Stimulated activated CD4-positive, alpha-beta T cell treated with anti-CD3 and anti-CD28 coated beads, Interleukin-15, amount 100 ng/mL, for 24 hours (primary cell): ENCODE measurements around the gene C7.
A peak's percentile ranks its signal among the peaks of the same experiment; 100 is the strongest.
"Not testable (repeated sequence)": the region's sequence is repeated elsewhere in the genome, so short reads cannot be mapped to it uniquely, and the experiment has no call there.

Experiments
- DNase-seq: peaks from one replicate; pipeline ENCODE4 v3.0.0-alpha.2; 2020

Gene C7

DNA sequence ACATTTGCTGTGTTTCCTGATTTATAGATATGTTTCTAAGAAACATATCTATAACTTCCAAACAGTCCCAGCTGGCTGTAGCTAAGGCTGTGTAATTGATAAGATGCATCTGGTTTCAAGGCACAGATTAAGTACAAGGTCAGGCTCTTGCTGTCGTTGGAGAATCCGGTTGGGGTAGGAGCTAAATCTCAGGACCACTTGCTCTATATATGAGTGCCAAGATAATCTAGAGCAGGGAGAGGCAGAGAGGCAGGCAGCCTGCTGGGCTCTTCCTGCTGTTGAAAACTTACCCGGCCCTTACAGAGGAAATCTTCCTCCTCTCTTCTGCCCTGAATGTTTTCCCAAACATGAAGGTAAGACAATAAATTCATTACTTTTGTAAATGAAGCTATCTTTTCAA lies at the start of gene C7:
C7 (plus strand) TSS at position 234 of the 400 bp plus-strand sequence; CDS start at position 348, 114 bp downstream.
- no peak for DNase-seq

DNA sequence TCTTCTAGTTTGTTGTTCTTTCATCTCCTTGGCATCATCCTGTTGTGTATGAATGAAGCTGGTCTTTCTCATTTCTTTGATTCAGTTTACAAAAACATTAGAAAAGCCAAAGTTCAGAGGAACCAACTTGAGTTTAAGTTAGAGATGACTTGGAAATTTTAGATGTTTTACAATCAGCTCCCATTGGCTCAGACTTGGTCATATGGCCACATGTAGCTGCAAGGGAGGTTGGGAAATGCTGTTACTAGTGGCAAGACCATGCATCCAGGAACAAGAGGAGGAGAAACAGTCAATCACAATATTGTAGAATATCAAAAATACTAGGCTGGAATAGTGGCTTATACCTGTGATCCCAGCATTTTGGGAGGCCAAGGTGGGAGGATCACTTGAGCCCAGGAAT lies 48.6 kb upstream of the C7 start:
- no peak for DNase-seq

DNA sequence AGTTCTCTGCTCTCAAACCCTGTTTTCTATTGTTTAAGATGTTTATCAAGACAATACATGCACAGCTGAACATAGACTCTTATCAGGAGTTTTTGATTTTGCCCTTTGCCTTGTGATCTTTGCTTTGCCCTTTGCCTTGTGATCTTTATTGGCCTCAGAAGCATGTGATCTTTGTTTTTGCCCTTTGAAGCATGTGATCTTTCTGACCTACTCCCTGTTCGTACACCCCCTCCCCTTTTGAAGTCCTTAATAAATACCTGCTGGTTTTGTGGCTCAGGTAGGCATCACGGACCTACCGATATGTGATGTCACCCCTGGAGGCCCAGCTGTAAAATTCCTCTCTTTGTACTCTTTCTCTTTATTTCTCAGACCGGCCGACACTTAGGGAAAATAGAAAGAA lies 44.3 kb upstream of the C7 start:
- not testable (repeated sequence) for DNase-seq

DNA sequence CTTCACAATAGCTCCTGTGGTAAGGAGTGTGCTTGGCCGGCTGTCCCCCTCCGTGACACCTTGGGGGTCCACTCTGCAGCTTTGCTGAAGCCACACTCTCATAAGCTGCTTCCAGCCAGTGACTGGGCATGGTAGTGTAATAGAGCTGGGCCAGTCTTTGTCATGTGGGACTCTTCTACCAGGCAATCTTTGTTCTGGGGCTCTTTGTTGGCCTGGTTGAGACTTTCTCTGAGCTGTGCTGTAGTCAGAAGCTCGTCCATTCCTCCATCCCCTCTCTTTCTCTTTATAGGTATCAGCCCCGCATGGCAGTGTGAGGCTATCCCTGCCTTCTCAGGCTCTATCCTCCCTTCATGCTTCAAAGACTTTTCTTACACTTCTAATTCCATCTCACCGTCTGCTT lies 42.5 kb upstream of the C7 start:
- DNase-seq, result no peak

DNA sequence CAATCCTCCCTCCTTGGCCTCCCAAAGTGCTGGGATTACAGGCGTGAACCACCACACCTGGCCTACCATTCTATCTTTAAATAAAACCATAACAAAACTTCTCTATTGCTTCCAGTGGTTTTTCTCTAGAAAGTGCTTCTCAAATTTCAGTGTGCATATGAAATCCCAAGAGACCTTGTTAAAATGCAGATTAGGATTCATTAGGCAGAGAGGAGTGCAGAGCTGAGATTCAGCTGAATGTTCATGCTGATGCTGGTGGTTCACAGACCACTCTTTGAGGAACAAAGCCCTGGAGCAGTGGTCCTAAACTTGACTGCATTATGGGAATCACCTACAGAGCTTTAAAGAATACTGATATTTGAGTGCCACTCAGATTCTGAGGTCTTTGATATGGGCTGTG lies 39.9 kb upstream of the C7 start:
- no peak for DNase-seq

DNA sequence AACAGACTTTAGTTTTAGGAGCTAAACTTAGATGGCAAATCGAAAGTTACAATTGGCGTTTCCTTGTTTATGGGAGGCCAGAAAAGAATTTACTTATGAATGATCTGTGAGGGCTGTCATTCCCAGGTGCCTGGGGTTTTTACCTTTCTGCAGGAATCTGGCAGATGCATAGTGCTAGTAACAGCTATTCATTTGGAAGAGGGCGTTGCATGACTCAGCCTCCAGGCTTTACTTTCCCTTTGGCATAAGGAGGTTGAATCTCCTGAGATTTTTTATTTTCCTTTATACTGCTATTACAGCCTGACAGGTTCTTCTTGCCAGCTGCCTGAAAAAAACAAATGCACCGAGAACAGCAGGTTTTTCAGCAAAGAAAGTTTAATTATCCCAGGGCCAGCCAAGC lies 38.1 kb upstream of the C7 start:
- DNase-seq, result no peak

DNA sequence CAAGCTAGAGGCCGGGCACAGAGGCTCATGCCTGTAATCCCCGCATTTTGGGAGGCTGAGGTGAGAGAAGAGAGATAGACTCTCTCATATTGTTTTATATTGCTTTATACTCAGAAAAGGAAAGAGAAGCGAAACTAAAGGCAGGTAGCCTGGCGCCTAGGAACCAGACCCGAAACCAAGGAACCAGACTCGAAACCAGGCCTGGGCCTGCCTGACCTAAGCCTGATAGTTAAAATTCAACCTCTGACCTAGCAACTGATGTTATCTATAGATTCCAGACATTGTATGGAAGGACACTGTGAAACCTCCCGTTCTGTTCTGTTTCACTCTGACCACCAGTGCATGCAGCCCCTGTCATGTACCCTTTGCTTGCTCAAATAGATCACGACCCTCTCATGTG lies 37.0 kb upstream of the C7 start:
- not testable (repeated sequence) for DNase-seq

DNA sequence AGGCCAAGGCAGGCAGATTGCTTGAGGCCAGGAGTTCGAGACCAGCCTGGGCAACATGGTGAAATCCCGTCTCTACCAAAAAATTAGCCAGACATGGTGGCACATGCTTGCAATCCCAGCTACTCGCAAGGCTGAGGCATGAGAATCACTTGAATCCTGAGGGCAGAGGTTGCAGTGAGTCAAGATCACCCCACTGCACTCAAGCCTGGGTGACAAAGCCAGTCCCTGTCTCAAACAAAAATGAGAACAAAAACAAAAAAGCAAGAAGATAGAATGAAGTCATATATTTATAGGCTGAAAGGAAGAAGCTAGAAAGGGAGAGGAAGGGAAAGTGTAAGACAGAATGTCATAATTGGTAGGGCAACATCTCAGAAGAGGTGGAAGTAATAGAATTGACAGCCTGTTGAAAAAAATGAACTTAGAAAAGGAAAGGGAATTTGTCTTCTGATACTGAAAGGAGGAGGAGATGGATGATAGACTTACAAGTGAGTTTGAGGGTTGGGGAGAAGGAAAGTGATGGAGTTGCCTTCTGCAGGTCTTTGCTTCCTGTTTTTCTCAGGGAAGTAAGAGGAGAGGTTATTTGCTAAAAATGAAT lies 35.9 kb upstream of the C7 start:
- DNase-seq, result no peak

DNA sequence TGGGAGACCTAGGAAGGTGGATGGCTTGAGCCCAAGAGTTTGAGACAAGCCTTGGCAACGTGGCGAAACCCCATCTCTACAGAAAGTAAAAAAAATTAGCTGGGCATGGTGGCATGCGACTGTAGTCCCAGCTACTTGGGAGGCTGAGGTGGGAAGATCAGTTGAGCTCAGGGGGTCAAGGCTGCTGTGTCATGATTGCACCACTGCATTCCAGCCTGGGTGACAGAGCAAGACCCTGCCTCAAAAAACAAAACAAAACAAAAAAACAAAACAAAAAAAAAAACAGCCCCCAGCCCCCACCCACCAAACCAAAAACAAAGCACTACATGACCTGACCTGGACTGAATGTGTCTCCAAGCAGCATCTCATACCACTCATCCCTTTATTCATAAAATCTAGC lies 33.3 kb upstream of the C7 start:
- no peak for DNase-seq

DNA sequence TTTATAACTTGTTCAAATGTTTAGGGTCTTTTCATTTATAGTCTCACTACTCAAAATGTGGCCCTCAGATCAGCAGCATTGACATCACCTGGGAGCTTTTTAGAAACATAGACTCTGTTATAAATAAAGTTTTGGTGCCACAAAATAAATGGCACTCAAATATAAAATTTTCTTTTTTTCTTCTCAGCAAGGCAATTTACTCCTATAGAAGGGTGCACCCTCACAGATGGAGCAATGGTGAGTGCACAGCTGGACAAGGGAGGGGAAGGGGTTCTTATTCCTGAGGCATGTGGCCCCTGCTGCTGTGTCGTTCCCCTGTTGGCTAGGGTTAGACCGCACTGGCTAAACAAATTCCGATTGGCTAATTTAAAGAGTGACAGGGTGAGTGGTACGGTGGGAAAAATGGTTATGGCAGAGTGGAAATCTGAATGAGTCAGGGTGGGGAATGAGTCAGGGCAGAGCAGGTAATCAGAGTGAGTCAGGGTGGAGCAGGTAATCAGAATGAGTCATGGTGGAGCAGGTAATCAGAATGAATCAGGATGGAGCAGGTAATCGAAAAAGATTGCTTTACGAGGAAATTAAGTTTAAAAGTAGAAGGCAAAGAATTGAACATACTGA lies 31.8 kb upstream of the C7 start:
- DNase-seq, result peak; percentile 24

DNA sequence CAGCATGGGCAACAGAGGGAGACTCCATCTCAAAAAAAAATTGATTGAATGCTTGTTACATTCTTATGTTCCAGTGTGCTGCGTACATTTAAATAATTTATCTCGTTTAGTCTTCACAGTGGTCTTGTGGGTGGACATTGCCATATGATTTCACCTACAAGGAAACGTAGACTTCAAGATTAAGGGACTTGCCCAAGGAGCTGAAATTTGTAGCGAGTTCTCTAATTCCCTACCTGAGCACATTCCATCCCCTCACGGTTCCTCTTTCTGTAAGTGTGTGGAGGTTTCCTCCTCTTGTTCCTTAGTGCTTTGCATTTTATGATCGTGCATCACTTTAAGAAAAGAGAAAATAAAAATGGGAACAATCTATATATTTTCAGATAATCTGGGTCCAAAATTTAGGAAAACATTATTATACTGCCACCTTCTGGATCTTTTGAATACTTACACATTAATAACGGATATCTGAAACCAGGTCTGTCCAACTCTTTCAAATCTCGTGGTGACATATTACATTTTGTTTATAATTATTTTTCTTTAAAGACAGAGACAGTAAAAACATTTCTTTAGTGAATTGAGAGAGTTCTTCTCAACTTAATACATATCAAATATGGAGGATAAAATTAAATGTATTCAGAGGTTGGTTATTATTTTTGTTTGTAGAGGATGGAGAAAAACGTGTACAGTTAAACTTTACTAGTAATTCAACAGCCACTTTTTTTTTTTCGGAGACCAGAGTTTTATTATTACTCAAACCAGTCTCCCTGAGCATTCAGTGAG lies 29.9 kb upstream of the C7 start:
- DNase-seq, result no peak

DNA sequence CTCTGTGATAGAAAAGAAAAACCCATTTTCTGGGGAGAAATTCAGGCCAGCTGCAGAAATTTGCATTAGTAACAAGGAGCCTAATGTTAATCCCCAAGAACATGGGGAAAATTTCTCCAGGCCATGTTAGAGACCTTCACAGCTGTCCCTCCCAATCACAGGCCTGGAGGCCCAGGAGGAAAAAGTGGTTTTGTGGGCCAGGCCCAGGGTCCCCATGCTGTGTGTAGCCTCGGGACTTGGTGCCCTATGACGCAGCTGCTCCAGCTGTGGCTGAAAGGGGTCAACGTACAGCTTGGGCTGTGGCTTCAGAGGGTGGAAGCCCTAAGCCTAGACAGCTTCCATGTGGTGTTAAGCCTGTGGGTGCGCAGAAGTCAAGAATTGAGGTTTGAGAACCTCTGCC lies 27.0 kb upstream of the C7 start:
- DNase-seq, result no peak

DNA sequence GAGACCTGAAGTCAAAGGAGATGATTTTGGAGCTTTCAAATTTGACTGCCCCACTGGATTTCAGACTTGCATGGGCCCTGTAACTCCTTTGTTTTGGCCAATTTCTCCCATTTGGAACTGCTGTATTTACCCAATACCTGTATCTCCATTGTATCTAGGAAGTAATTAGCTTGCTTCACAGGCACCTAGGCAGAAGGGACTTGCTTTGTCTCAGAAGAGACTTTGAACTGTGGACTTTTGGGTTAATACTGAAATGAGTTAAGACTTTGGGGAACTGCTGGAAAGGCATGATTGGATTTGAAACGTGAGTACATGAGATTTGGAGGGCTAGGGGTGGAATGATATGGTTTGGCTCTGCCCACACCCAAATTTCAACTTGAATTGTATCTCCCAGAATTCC lies 26.2 kb upstream of the C7 start:
- DNase-seq, result not testable (repeated sequence)

DNA sequence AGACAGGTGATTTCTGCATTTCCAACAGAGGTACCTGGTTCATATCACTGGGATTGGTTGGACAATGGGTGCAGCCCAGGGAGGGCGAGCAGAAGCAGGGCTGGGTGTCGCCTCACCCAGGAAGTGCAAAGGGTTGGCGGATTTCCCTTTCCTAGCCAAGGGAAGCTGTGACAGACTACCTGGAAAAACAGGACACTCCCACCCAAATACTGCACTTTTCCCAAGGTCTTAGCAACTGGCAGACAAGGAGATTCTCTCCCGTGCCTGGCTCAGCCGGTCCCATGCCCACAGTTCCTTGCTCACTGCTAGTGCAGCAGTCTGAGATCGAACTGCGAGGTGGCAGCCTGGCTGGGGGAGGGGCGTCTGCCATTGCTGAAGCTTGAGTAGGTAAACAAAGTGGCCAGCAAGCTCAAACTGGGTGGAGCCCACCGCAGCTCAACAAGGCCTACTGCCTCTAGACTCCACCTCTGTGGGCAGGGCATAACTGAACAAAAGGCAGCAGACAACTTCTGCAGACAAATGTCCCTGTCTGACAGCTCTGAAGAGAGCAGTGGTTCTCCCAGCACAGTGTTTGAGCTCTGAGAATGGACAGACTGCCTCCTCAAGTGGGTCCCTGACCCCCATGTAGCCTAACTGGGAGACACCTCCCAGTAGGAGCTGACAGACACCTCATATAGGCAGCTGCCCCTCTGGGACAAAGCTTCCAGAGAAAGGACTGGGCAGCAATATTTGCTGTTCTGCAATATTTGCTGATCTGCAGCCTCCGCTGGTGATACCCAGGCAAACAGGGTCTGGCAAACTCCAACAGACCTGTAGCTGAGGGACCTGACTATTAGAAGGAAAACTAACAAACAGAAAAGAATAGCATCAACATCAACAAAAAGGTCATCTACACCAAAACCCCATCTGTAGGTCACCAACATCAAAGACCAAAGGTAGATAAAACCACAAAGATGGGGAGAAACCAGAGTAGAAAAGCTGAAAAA lies 13.6 kb upstream of the C7 start:
- DNase-seq, result not testable (repeated sequence)

DNA sequence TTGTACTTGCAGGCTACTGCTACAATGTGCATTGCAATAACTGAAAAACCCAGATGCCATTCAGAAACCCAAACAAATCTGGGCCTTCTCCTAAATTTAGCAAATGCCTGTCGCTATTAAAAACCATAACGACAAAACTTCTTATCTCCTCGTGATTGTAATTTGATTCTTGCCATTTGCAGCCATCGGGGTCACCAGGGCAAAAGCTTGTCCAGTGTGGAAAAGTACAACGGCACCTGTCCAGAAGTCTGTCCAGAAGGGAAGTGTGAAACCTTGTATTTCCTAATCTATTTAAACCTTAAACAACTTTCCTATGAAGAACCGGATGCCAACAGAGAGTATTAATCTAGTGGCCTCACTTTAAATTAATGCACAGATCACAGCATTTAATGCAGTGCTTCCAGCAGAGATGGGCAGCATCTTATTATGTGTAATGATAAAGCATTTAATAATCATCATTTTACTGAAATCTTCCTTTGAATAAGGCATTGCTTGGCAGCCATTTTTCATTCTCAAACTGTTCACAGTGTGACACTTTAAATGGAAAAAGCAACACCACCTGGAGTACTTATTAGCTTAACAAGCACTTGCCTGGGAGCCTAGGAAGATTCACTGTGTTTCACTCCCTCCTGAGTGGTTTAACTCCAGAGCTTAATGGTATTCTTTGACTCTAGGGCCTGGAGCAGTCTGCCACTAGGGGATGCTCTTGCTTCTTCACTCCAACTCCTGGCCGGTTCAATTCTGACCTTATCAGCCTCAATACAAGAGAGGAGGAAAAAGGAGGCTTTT lies 4.9 kb upstream of the C7 start:
- peak; percentile 50 for DNase-seq

DNA sequence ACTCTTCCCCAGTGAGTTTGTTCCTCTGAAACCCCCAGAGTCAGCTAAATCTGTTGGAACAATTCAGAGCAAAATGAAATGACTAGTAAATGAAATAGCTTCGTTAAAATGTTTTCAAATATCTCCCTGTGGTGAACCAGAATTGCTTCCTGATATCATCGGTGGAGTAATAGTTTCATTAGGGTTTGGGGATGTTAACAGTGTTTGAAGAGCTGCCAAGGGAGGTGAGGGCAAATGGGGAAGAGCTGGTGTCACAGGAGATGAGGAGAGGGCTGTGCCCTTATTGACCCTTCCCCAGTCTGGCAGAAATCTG lies 4.3 kb upstream of the C7 start:
- no peak for DNase-seq

DNA sequence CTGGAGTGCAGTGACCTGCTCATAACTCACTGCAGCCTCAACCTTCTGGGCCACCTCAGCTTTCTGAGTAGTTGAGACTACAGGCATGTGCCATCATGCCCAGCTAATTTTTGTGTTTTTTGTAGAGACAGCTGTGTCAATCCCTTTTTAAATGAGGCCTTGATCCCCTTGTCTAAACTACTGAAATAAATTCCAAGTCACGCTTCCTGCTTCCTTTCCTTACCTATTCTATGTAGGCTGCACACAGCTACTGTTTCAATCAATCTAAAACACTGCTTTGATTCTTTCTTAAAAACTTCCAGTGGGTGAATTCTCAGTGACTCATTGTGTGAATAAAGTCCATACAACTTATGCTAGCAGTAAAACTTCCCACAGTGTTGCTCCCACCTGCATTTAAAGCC lies 2.9 kb upstream of the C7 start:
- DNase-seq, result no peak

DNA sequence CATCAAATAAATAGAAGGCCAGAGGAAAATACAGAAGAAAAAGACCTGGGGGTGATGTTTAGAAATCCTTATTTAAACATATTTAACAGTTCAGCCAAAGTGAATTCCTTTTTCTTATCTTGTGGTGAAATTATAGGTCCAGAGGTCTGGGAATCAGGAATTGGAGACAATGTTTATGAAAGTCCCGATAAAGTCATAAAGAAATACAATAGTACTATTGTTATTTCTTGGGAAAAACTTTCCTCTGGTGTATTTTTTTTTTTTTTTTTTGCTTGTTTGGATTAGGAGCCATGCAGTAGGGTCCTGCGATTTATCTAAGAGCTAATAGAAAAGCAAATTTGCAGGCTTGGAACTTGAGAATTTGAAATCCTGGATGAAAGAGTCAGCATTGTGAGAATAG lies 426 bp downstream of the C7 start:
- no peak for DNase-seq

DNA sequence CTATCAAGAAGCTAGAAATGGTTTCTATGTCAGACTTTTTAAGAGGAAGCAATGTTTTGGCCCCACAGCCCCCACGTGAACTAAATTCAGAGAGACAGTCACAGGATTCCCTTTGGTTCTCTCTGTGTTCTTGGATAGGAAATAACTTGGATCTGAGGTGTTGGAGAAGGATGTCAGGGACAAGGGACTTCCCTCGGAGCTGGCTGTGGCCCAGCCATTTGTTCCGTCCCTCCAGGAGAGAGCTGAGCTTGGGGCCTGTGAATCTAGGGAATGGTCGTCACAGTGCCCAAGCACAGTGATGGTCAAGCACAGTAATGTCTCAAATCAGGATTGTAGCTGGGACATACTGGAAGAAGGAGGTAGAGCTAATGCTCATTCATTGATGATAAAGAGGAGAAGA lies 2.0 kb downstream of the C7 start:
- no peak for DNase-seq

DNA sequence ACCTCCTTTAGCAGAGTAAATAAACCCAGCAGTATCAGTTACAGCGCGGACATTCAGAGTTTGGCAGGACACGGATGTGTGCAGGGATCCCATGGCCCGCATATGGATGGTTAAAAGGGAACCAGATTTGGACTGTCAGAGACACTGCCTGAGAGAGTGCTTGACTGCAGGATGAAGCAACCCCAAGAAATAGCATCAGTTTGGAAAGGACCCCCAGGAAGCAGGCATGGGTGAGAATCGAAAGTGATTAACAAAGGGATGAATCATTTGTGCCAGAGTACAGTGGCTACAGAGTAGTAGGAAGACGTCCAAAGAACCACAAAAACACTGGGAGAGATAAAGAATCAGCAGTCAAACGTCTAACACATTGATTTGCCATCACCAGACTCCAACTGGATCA lies 5.5 kb downstream of the C7 start:
- no peak for DNase-seq

DNA sequence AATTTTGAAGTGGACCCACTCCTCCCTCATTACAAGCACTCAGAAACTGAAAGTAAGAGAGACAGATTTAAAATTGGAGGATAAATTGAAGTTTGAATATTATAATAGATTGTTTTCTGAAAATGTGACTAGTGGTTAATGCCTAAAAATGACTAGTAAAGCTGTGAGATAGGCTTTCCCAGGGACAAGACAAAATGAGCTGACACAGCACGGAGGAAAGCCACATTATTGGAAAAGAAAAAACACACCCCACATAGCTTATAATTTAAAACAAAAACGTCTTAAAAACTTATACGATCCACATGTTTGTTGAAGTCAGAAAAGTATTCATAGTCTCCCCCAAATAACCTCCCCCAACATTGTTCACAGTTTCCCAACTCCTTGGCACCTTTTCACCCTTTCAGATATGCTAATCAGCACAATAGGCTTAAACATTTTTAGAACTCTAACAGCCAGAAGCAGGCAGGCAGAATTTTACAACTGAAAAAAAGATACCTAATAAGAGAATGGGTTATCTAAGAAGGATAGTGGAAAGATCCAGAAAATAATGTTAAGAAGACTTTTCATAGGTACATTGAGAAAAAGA lies 6.1 kb downstream of the C7 start:
- DNase-seq, result no peak

DNA sequence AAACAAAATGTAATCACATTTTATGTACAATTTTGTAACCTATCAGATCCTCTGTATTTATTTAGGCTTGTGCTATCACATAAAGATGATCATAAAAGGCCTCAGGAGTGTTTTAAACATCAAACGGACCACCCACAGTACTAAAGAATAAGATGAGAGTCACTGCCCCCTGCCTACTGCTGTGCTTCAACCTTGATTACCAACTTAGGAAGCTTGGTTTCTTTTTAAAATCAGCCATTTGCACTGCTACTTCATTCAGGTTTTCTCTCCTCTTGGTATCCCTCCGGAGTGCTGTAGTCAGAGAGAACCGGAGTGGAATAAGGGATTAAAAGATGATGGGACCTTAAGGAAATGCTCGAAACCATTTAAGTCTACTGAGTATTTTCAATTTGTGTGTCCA lies 6.9 kb downstream of the C7 start:
- no peak for DNase-seq
